Measurements from ENCODE around the gene HSP90B1. TPM values are rescaled to one million over a fixed set of nuclear protein-coding genes. Genes with fewer than 3 reads are reported as not detected.

HSP90B1 gene
- total and polyA plus RNA-seq, 9 of the 15 experiments (the other 6 are each of a cell fraction or from before 2014, with no cell fraction given) = 196 to 719 (median 557) TPM

- Histone ChIP-seq H3K27ac (ENCODE audit: extremely low read depth, low read depth, low read length) (no peak overlapping the region), H2AFZ (ENCODE audit: low read depth, low read length) (no peak overlapping the region), H3K4me1 (replicated peaks in 1 of 2; ENCODE audit: control insufficient read depth in 2 of 2, insufficient read depth in 2 of 2, low read length in 2 of 2) (peaks cover 6 to 14% of the 10 kb centered on the region in 2 experiments; a peak in 4 of 5 replicates), H3K27me3 (ENCODE audit: control insufficient read depth in 2 of 2, insufficient read depth in 2 of 2, low read length in 2 of 2) (no peaks in the 10 kb centered on the region; a peak in 1 of 5 replicates), H3K4me3 (no peak overlapping the region), H3K9me3 (replicated peaks; ENCODE audit: control insufficient read depth, insufficient read depth, low read depth, low read length) (no peaks in the 10 kb centered on the region), H3K9me1 (ENCODE audit: control insufficient read depth, insufficient read depth, low read length) (no peaks in the 10 kb centered on the region), H4K20me1 (replicated peaks; ENCODE audit: control insufficient read depth, insufficient read depth, low read length) (no peaks in the 10 kb centered on the region), H3K79me2 (ENCODE audit: control insufficient read depth, insufficient read depth, low read length) (no peaks in the 10 kb centered on the region), H3K4me2 (ENCODE audit: insufficient read depth, low read length) (no peak overlapping the region), H3K36me3 (ENCODE audit: control insufficient read depth, insufficient read depth, low read length) (peaks cover 6% of the 10 kb centered on the region; the same call in 1 of the 3 replicates), H3K9ac (ENCODE audit: insufficient read depth in 1 of 2, low read depth in 2 of 2, low read length in 2 of 2) (no peak overlapping the region)
- BruUV-seq (replicated peaks) = no TSS peak
- ChIA-PET CTCF (ENCODE audit: low intra/inter-chr PET ratio) (no interaction called here), POLR2A (no interaction called here)
- no peak for DNase-seq (ENCODE audit: extremely low read depth in 1 of 4, low spot score in 3 of 4)
- ATAC-seq = no peak
- no peak for FAIRE-seq
- no peak for TF ChIP-seq BACH1 (tag; IDR thresholded peaks at IDR 0.05)
- no peak for TF ChIP-seq PREB (CRISPR knock-in tag; IDR thresholded peaks at IDR 0.05)
- no peak for TF ChIP-seq MXD1 (CRISPR knock-in tag; IDR thresholded peaks at IDR 0.05; ENCODE audit: borderline replicate concordance, poor library complexity, severe bottlenecking)
- no peak for TF ChIP-seq TSC22D4 (tag; IDR thresholded peaks at IDR 0.05)
- no peak for TF ChIP-seq HNRNPK (IDR thresholded peaks at IDR 0.05; ENCODE audit: low read depth, low read length, poor library complexity, severe bottlenecking)
- no peak for TF ChIP-seq PHB2 (IDR thresholded peaks at IDR 0.05; ENCODE audit: low read depth)
- no peak for TF ChIP-seq RBBP5 (IDR thresholded peaks at IDR 0.05; ENCODE audit: borderline replicate concordance, insufficient read depth, low read length, poor library complexity, severe bottlenecking)
- no peak for TF ChIP-seq ZBTB26 (CRISPR knock-in tag; IDR thresholded peaks at IDR 0.05)
- no peak for TF ChIP-seq MTA1 (IDR thresholded peaks at IDR 0.05; ENCODE audit: borderline replicate concordance)
- TF ChIP-seq ATF6 (CRISPR knock-in tag; IDR thresholded peaks at IDR 0.05) = no peak
- TF ChIP-seq SIN3B (IDR thresholded peaks at IDR 0.05; ENCODE audit: low read depth) = no peak
- no peak for TF ChIP-seq ELF4 (CRISPR knock-in tag; IDR thresholded peaks at IDR 0.05)
- in situ Hi-C loops (cut with MboI) = no loop called here
- intact Hi-C loops (cut with micrococcal nuclease) = no loop called here
- 48% methylated on average over 4 of the region's 4 CpGs for WGBS (ENCODE audit: insufficient coverage, low coverage, missing lambda C conversion rate)
Measured at GRCh38 chr12:103994235-103994634, 64.0 kb downstream of the HSP90B1 start.

Data from K562 (cell line).